HG02610 (cell line): ENCODE measurements around the gene ZNF521.

Source experiments
- ATAC-seq: cut with Tn5 transposase; IDR thresholded peaks from one replicate; pipeline ENCODE4 v1.9.1; 2021; ENCODE audit warnings: mild to moderate bottlenecking, moderate library complexity; ENCODE audit not compliant: unreplicated experiment

ZNF521 gene

DNA sequence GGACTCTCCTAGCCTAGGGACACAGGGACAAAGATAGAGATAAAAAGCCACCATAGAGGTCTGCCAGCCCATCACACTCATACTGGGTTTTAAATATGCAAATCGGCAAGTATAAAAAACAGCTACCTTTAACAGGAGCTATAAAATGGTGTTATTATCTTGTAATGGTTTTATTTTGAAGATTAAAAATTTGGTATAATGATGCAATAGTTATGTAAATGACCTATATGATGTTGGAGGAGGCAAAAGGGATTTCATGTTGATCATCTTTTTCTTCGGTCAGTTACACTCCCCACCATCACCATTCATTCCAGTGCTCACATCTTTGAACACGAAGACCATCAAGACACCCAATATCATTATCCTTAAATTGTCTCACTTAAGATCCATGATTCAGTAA lies 11.2 kb downstream of the ZNF521 start:
- ATAC-seq: no peak

DNA sequence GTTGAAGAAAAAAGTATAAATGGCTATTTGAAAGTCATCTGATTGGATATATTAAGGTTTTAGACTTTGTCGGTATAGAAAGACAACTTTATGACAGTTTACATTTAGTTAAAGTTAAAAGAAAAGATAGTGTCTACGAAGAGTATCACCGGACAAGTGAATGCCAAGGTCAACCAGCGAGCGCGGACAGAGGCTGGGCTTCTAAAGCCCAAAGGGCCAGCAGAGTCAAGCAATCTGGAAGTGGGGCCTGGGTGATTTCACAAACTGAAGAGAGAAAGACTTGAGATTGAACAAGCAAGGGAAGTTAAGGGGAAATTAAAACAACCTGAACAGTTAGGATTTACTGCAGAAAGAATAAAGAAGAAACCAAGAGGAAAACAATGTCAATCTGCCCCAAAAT lies 16.3 kb downstream of the ZNF521 start:
- ATAC-seq: no peak

DNA sequence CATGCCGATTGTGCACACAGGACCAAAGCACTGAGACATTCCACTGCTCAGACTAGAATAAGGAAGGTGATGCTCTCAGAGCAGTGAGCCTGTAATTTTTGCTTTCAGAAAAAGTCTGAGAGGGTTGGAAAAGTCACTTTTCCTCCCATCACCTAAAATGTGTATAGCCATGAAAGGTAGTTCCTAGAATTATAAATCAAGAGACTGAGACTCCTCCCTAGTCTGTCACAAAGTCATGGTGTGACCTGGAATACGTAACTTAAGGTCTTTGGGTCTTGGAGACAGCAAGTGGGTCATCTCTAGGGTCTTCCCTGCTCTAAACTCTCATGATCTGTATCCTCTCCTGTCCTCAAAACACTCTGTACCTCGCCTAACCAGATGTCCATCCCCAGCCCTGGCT lies 16.9 kb downstream of the ZNF521 start:
- no peak for ATAC-seq

DNA sequence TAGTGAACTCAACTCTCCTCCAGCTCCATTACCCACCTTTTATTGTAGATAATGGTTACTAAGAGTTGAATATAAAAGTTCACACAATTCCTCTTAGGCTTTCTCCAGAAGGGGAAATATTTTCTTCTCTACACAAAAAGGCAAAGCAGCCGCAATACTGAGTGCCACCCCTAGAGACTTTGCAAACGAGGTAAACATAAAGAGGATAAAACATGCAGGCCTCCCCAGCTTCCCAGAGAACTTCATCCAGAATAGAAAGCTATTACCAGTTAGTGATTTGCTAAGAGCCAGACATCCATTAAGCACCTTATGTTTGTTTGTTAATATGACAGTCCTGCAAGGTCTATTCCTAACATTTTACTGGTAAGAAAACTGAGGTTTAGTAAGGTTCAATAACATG lies 17.4 kb downstream of the ZNF521 start:
- ATAC-seq: no peak

DNA sequence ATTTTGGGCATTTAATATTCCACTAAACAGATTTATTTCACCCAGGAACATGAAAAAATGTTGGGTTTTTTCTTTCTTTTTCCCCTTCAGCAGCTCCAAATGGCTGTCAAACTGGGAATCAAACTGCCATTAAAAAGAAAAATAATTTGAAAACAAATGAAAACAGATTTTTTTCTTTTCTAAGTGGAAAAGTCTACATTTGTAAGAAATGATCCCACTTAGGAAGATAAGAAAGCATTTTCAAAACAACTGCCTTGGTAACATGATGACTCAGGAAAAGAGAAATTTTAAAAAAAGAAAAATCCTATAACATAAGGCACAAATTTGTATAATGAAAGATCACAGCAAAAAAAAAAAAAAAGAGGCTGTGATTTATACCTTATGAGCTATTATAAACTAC lies 20.0 kb downstream of the ZNF521 start:
- ATAC-seq: no peak

DNA sequence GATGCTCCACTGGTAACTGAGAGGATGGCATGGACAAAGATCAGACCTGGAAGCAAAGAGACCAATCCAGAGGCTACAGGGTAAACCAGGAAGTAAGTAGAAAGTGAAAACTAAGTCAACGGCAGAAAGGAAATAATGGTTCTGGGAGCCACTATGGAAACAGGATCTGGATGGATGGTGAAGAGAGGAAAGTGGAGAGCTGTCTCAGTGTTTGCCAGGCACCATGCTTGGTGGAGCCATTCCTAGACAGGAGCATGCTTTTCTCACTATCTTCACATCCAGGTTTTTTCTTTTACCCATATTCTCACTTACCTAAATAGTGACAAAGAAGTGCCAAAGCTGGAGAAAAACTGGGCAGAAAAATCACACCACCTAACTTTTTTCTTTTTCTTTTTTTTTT lies 22.2 kb downstream of the ZNF521 start:
- no peak for ATAC-seq

DNA sequence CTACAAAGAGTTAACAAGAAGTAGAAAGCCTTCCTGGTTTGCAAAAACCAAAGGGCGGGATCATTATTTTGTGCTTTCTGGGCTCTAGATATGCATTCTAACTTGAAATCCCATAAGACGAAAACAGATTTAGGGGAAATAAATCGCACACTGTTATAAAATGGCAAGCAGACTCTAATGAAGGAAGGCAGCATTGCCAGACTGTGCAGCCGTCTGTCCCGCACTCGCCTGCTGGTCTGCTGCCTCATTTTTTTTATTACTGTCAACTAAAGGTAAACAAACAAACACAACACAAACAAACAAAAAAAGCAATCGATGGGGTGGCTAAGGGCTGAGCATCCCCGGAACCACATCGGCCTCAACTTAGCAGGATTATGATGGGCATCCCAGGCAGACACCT lies 24.4 kb downstream of the ZNF521 start:
- no peak for ATAC-seq

DNA sequence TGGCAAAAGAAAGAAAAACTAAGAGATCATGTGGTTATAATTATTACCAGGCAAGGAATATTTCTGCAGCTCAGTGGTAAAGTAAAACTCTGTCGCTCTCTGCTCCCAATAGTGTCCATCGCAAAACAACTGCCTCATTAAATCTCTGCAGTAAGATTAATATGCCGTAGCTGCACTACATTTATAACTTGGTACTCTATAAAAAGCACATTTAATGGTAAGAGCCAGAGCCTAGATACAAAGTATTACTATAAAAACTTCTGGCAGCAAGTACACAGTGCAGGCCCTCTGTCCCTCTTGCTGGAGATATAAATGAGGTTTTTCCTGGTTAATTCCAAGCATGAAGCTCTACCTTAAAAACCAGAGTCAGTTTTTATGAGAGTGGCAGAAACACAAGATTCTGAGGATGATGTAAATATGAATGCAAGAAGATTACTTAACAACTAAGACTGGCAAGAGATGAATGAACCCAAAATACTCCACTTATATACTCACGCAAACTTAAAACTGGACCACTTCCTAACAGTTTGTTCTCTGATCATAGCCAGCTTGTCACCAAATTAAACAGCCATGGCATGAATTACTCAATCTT lies 25.5 kb downstream of the ZNF521 start:
- ATAC-seq: no peak

DNA sequence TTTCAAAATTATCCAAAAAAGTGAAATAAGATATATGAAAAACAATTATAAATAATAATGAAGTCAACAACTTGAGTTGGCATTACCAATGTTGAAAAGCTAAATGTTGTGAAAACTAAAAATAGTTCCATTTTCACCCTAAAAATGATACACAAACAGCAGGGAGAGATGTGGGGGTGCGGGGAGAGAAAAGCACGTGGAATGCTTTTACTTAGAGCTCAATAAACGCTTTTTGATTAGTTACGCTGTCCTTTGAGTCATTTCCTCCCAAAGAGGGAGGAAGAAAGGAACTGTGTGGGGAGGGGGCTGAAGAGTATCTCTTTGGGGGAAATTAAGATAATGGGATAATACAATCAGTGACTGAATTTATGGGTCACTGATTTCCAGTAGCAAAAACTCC lies 29.2 kb downstream of the ZNF521 start:
- ATAC-seq: no peak

DNA sequence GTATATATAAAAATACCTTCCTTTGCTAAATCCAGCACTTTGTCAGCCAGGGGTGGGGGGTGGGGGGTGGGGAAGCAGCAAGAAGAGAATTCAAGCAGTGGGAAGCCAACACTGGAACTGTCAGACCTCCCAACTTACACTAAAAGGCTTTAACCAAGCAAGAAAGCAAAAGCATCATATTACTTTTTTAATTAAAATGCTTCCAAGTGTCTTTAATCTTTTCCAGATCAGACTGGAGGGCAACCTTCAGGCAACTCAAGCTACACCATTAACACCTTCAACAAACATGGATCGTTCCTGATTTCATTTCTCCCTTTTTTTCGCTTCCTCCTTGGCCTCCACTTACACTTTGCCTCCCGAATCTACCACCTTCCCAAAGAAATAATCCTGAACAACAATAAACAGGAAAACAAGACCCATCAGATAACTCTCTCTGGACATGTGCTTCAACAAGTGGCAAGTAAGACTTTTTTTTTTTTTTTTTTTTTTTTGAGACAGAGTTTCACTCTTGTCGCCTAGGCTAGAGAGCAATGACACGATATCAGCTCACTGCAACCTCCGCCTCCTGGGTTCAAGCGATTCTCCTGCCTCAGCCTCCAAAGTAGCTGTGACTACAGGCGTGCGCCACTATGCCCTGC lies 35.5 kb downstream of the ZNF521 start:
- no peak for ATAC-seq

DNA sequence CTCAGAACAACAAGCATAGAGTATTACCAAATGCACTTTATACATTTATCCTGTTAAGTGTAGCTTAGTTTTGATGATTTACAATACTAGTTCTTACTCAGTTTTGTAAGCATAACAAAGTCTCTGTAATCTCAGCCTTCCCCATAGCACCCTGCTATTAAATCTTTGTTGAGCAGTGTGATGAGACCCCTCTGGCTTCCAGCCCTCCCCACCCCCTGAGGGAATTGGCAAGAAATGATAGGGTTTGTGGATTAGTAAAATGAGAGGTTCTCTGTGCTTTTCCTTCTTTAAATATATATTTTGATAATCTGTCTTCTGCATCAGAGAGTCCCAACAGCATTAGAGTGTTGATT lies 37.2 kb downstream of the ZNF521 start:
- no peak for ATAC-seq

DNA sequence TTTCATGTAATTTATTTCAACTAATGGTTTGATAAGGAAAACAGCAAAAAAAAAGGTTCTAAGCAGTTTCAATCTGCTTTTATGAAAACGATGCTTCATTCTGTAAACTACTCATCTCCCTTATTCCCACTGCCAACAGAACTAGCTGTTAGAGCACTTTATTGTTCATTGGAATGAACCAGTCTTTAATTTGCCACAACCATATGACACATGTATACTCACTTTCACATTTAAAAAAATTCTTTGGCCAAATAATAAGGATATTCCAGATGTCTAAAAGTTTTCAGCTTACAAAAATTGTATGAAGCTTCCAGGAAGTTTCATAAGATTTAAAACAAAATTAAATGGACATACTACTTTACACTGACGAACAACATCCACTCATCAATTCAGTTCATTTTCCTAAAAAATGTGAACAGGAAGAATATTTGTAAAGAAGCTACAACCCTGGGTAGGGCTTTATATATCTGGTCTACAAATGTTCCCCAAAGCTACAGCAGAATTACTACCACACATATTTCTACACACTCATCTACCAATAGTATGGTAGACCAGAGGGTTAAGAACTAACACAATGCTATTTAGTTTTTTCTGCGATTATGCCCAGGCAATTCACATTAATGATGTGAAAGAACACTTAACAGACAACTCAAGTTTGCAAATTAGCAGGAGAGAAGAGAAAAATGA lies 37.7 kb downstream of the ZNF521 start:
- no peak for ATAC-seq

DNA sequence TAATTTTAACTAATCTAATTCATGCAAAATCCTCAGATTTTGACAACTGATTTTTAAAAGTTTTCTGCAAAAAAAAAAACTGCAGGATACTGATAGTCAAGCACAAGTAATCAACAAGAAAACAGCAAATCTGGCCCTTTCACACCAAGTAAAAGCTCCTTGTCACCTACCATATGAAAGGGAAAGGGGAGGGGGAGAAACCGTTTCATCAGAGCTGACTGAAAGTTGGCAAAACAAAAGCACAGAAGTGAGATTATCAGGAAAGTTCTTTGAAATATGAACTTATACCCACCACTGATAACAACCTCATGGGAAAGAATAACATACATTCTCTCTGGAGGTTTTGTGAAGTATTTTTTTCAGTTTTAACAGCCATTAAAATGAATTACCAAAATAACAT lies 38.7 kb downstream of the ZNF521 start:
- no peak for ATAC-seq

DNA sequence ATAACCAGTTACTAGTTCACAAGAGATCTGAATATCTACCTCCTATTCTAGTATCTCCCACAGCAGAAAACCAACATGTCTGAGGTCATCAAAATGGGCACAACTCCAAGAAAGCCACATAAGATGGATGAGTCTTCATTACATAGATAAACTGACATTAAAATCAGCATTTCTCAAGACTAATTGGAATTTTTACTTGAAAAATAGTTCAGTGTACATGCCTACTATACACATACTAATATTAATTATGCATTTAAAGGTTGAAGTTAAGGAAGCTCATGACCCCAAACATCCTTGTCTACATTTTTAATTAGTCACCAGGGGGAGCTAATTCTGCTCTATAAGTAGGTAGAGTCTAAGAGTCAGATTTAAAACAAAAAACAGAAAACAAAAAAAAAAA lies 41.9 kb downstream of the ZNF521 start:
- ATAC-seq: no peak

DNA sequence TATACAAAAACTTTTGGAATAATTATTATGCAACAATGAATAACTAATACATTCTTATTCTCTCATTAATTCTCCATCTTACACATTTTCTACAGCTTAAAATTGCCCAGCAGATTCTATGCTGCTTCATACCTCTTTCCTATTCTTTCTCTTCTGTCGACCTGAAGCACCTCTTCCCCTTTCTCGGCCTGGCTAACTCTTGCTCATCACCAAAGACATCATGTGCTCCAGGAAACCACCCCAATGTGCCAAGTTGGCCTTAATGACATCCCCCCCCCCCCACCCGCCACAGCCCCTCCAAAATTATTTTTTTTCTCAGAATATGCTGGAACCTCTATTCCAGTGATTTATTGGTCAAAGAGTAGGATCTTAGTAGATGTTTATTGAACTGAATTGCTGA lies 43.6 kb downstream of the ZNF521 start:
- ATAC-seq: no peak

DNA sequence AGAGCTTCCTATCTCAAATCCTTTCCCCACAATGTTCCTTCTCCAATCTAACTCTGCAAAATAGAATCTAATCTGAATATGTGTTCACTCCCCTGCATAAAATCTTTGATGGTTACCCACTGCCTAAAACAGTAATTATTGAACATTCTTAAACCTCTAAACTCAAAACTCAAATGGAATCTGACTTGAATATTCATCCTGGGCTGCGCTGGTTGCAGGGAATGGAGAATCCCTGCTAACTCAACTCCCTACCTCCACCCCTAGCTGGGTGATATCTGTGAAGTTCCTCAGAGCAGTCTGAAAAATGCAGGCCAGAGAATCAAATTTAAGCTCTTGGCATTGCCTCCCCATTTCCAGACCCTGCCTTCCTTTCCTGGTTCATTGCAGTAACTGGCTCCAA lies 44.8 kb downstream of the ZNF521 start:
- ATAC-seq: no peak

DNA sequence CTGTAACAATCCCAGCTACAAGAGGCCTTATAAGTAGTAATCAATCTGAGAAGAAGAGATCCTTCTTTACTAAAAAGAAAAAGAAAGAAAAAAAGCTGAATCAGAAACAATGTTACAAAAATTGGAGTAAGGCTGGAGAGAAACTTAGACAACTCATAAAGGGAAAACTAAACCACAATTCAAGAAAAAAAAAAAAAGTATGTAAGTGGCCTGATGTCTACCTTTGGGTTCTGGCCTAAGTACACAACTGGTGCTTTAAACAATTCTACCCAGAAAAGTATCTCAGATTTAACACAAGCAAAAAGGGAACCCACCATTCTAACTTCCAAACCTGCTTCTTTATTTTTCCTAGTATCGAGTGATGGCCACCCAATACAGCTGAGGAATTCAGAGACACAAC lies 45.3 kb downstream of the ZNF521 start:
- ATAC-seq: no peak

DNA sequence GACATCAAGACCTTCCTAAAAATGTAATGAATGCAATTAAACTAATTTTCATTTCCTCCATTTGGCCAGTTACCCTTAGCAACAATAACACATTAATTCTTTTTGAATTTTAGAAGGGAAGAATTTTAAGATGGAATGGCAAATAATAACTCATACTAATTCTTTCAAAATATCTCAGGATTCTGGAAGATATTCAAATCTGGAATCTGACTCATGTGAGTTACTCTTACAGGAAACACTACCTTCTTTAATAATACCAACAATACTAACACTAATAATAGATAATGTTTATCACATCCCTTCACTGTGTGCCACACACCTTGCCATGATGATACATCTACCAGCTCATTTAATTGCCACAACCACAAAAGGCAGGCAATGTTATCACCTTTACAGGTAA lies 46.4 kb downstream of the ZNF521 start:
- ATAC-seq: no peak

DNA sequence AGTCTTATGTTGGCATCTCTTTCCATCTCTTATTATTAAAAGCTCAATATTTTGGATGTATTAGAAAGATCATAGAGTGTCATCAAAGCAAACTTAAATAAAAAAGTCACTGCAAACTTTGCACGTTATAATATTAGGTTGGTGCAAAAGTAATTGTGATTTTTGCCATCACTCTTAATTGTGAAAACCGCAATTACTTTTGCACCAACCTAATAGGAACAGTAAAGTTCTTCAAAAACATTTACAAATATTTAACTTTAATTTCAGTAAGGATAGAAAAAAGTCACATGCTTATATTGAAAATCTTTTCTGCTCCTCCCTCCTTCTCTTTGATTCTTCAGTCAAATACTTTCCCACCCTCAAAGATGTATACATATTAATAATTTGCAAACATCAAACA lies 51.5 kb downstream of the ZNF521 start:
- ATAC-seq: no peak

DNA sequence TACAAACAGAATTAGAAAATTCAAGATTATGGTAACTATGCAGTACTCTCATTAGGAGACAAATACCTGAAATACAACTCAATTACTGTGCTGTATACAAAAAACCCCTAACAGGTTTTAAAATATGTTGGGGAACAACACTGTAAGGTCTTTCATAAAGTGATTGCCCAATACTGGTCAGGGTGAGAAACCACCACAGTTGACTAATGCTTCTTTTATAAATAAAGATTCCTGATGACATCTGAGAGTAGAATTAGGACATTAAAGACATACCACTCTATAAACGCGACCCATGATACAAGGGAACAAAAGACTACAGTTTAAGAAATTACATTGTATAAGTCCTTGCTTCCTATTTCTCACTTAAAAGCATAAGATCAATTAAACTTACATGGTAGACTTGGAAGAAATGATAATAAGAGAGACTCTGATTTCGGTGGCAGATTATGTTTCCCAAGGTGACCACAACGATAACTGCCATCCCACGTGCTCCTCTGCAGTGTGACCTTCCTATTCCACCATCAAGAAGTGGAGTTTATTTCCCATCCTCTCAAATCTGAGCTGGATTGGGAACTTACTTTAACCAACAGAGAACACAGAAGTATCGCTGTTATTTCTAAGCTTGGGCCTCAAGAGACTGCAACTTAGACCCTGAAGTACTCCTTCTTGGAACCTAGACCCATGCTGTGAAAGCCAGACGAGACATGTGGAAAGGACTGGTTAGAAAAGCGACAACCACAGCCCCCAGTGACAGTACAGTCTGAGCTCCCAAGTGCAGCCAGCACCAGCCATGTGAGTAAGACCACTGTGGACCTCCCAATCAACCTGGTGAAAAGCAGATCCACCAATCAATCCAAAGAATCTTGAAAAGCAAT lies 52.3 kb downstream of the ZNF521 start:
- ATAC-seq: no peak

DNA sequence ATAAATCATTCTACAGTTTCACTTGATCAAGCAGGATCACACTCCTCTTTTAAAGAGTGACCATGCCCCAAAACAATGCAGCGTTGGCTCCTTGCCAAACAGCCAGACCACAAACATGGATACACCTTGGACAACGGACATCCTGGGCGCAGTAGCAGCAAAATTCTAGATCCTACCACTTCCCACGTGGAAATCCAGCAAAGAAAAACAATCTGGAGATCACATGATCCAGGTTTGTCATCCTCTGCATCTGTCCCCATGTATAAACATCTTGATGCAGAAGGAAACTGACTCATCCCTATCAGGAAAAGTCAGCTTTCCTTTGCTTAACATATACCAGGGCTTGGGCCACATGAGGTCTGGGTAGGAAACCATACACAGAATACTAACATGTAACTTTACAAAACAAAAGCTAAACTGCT lies 53.1 kb downstream of the ZNF521 start:
- ATAC-seq: no peak

DNA sequence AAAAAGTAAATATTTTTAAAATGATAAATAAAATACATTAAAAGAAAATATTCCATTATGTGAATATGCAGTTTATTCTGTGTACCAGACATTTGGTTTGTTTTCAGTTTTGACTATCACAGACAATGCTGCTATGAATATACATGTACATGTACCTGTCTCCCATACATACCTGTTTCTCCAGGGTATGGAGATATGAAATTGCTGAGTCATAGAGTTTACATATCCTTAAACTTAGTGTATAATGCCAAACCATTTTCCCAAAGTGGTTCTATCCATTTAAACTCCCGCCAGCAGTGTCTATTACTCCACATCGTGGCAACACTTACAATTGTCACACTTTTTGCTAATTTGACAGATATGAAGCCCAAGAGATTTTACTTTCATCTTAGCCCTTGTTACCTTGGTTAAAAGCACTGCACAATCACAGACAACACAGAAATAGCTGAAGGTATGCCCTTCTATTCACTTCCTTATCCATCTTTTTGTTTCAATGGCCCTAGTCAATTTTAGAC lies 56.3 kb downstream of the ZNF521 start:
- no peak for ATAC-seq
